ENCODE data around the gene INO80E.
"Not testable (repeated sequence)": the region's sequence is repeated elsewhere in the genome, so short reads cannot be mapped to it uniquely, and the experiment has no call there.

DNA sequence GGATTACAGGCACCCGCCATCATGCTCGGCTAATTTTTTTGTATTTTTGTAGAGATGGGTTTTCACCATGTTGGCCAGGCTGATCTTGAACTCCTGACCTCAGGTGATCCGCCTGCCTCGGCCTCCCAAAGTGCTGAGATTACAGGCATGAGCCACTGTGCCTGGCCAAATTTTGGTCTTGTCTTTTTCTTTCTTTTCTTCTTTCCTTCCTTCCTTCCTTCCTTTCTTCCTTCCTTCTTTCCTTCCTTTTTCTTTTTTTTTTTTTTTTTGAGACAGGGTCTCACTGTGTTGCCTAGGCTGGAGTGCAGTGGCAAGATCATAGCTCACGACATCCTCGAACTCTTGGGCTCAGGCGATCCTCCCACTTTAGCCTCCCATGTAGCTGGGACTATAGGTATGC, 19.4 kb downstream of the INO80E start:
- TF ChIP-seq, protein P1, sequence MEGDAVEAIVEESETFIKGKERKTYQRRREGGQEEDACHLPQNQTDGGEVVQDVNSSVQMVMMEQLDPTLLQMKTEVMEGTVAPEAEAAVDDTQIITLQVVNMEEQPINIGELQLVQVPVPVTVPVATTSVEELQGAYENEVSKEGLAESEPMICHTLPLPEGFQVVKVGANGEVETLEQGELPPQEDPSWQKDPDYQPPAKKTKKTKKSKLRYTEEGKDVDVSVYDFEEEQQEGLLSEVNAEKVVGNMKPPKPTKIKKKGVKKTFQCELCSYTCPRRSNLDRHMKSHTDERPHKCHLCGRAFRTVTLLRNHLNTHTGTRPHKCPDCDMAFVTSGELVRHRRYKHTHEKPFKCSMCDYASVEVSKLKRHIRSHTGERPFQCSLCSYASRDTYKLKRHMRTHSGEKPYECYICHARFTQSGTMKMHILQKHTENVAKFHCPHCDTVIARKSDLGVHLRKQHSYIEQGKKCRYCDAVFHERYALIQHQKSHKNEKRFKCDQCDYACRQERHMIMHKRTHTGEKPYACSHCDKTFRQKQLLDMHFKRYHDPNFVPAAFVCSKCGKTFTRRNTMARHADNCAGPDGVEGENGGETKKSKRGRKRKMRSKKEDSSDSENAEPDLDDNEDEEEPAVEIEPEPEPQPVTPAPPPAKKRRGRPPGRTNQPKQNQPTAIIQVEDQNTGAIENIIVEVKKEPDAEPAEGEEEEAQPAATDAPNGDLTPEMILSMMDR (IDR thresholded peaks at IDR 0.05 in 4 of 5, conservative IDR thresholded peaks at IDR 0.05 in 1 of 5) = not testable (repeated sequence)
- TF ChIP-seq POLR2A (IDR thresholded peaks at IDR 0.05) = not testable (repeated sequence)

All from gastrocnemius medialis (tissue), 4 donors.